T-cell (primary cell): ENCODE measurements around the gene TMSB15B. TPM values are rescaled to one million over a fixed set of nuclear protein-coding genes. Genes with fewer than 3 reads are reported as not detected.
"Not testable (repeated sequence)": the region's sequence is repeated elsewhere in the genome, so short reads cannot be mapped to it uniquely, and the experiment has no call there.

Experiments
- ATAC-seq, 4 experiments: fragments of 200-7000 bp in 3 of 4; fragments of 150-1000 bp in 1 of 4; cut with Tn5 transposase; replicated peaks in 1 of 4; 1 replicate in 3 of 4; 2 replicates in 1 of 4; pipeline ENCODE4 v1.10.0; 2021; ENCODE audit warnings: moderate library complexity in 3 of 4, mild to moderate bottlenecking in 2 of 4, moderate number of reproducible peaks in 1 of 4
- CTCF ChIA-PET, 2 donors: fragments of 300-600 bp; sonication (Branson Sonifier 250); formaldehyde crosslinking; loops; one replicate each; lab custom pipeline; 2022; ENCODE audit warnings: antibody characterized with exemption in 2 of 2; lab: Charles Lee
- POLR2A ChIA-PET, 2 donors: fragments of 300-600 bp; sonication (Branson Sonifier 250); formaldehyde crosslinking; loops; one replicate each; lab custom pipeline; 2022; ENCODE audit warnings: antibody characterized with exemption in 2 of 2; lab: Charles Lee
- DNase-seq, 35 experiments: peaks; one replicate each; pipeline versions ENCODE4 v3.0.0 to v3.0.0-alpha.2; 2013 to 2023
- H3K27ac ChIP-seq: one replicate; pipeline ENCODE4 v1.5.1; 2013; ENCODE audit warnings: low read length
- H3K27me3 ChIP-seq, 2 experiments: replicated peaks in 1 of 2; 1 replicate in 1 of 2; 2 replicates in 1 of 2; pipeline versions ENCODE4 v1.6.1 to v1.7.0; 2013; ENCODE audit warnings: low read length in 1 of 2, mixed read lengths in 1 of 2; ENCODE audit not compliant: control insufficient read depth in 2 of 2, insufficient read depth in 2 of 2; ENCODE audit errors: extremely low read depth in 1 of 2
- H3K36me3 ChIP-seq, 2 donors: 1 replicate in 1 of 2; 2 replicates in 1 of 2; pipeline versions ENCODE4 v1.6.1 to v1.7.0; 2013; ENCODE audit warnings: low read length in 1 of 2; ENCODE audit not compliant: control insufficient read depth in 2 of 2, insufficient read depth in 1 of 2; ENCODE audit errors: extremely low read depth in 1 of 2
- H3K4me1 ChIP-seq, 2 experiments: 1 replicate in 1 of 2; 2 replicates in 1 of 2; pipeline versions ENCODE4 v1.6.1 to v1.7.0; 2013; ENCODE audit warnings: low read length in 2 of 2, mixed read lengths in 1 of 2; ENCODE audit not compliant: insufficient read depth in 2 of 2, control insufficient read depth in 1 of 2; ENCODE audit errors: extremely low read depth in 1 of 2
- H3K4me3 ChIP-seq, 2 donors: 1 replicate in 1 of 2; 2 replicates in 1 of 2; pipeline versions ENCODE4 v1.5.1 to v1.7.0; 2013; ENCODE audit warnings: mild to moderate bottlenecking in 2 of 2, low read length in 1 of 2, moderate library complexity in 1 of 2; ENCODE audit not compliant: control insufficient read depth in 1 of 2; ENCODE audit errors: extremely low read depth in 1 of 2
- H3K9me3 ChIP-seq: 2 replicates; pipeline ENCODE4 v1.7.0; 2013
- H3K27ac Mint-ChIP-seq, 2 donors: one replicate each; pipeline ENCODE4 v1.8.0; 2020 to 2021; ENCODE audit warnings: mild to moderate bottlenecking in 2 of 2, mixed read lengths in 2 of 2
- H3K27me3 Mint-ChIP-seq, 2 donors: one replicate each; pipeline ENCODE4 v1.8.0; 2021 to 2022; ENCODE audit warnings: mixed read lengths in 2 of 2
- H3K36me3 Mint-ChIP-seq: one replicate; pipeline ENCODE4 v1.8.0; 2021; ENCODE audit warnings: mixed read lengths
- H3K4me1 Mint-ChIP-seq, 3 donors: one replicate each; pipeline ENCODE4 v1.8.0; 2020 to 2022; ENCODE audit warnings: mixed read lengths in 3 of 3, mild to moderate bottlenecking in 1 of 3
- H3K4me3 Mint-ChIP-seq, 3 donors: one replicate each; pipeline ENCODE4 v1.8.0; 2020 to 2022; ENCODE audit warnings: mild to moderate bottlenecking in 3 of 3, mixed read lengths in 3 of 3, moderate library complexity in 3 of 3
- H3K9me3 Mint-ChIP-seq, 3 donors: one replicate each; pipeline ENCODE4 v1.8.0; 2020 to 2022; ENCODE audit warnings: mixed read lengths in 3 of 3
- WGBS: methylation state at CpG from one replicate; pipeline ENCODE4 v1.1.5; 2013; ENCODE audit warnings: missing lambda C conversion rate; ENCODE audit not compliant: insufficient coverage; 5-methylcytosine and 5-hydroxymethylcytosine counted together
- total RNA-seq, 35 experiments: library from RNA in 6 of 35; stranded (reverse) in 6 of 35; fragments of 120-200 nt in 1 of 35; gene quantifications; one replicate each; pipeline versions ENCODE4 v1.2.1 to v1.2.4 and lab custom pipeline; 2013 to 2026

TMSB15B gene
- total RNA-seq, 5 donors from 2014 or later (not counting 1 experiment from before 2014, with no cell fraction given): 4.1 to 9.1 (median 5.0) TPM

DNA sequence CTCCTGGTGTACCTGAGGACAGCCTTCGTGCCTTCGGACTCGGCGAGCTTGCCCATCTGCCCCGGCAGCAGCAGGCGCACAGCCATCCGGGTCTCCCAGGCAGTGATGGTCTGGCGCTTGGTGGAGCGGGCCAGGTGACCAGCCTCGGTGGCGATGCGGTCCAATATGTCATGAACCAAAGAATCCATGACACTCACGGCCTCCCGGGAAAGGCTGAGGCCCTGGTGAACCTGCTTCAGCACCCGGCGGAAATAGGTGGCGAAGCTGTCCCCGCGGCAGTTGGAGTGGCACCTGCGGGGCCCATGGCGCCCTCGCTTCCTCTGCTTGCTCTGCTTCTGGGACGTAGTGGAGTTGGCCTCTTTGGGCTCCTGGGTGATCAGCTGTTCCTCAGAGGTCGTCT lies 50.7 kb downstream of the TMSB15B start:
- Mint-ChIP-seq H3K4me1 (no peaks in the 10 kb centered on the region), H3K27ac (no peak overlapping the region), H3K4me3 (no peak overlapping the region), H3K36me3 (no peaks in the 10 kb centered on the region), H3K9me3 (no peaks in the 10 kb centered on the region), H3K27me3 (peaks cover 2 to 17% of the 10 kb centered on the region in 2 donors)
- Histone ChIP-seq H3K9me3 (no peaks in the 10 kb centered on the region), H3K4me1 (no peaks in the 10 kb centered on the region), H3K27me3 (no peaks in the 10 kb centered on the region), H3K4me3 (no peak overlapping the region), H3K36me3 (no peaks in the 10 kb centered on the region), H3K27ac (no peak overlapping the region)
- ChIA-PET POLR2A (no interaction called here), CTCF (no interaction called here)
- 90% methylated on average over 20 of the region's 24 CpGs for WGBS
- ATAC-seq (no peak), DNase-seq (no peak)

DNA sequence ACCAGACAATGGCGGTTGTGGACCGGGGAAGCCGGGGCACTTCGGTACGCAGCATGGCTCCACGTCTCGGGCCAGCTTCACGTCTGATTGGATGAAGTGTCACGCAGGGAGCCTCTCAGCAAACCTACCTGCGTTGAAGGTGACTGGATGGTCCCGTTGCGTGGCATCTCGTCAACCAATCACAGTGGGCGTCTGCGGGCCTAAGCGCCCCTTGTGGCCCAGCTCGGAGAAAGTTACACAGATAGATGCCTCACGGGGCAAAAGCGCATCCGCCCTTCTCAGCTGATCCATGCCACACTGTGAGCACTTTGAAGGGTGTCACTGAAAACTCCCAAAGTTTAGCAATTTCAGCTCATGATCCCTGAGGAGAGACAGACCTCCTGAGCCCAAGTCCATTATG lies 51.2 kb downstream of the TMSB15B start, which contains the start of gene H2BW1:
H2BW1 (minus strand) TSS at position 103 of the 400 bp plus-strand sequence. CDS start 132 bp downstream, outside the sequence.
- Mint-ChIP-seq H3K27ac (no peak within 1 kb of the TSS), H3K36me3 (no peaks in the 10 kb centered on the region), H3K9me3 (no peaks in the 10 kb centered on the region), H3K27me3 (peaks cover 2 to 17% of the 10 kb centered on the region in 2 donors), H3K4me1 (no peaks in the 10 kb centered on the region), H3K4me3 (no peak within 1 kb of the TSS)
- WGBS: 90% methylated on average over 14 of the region's 20 CpGs
- ATAC-seq: no peak
- Histone ChIP-seq H3K36me3 (no peaks in the 10 kb centered on the region), H3K4me3 (no peak within 1 kb of the TSS), H3K4me1 (no peaks in the 10 kb centered on the region), H3K27me3 (no peaks in the 10 kb centered on the region), H3K9me3 (no peaks in the 10 kb centered on the region), H3K27ac (no peak within 1 kb of the TSS)
- ChIA-PET POLR2A (no interaction called here), CTCF (no interaction called here)
- DNase-seq: no peak

DNA sequence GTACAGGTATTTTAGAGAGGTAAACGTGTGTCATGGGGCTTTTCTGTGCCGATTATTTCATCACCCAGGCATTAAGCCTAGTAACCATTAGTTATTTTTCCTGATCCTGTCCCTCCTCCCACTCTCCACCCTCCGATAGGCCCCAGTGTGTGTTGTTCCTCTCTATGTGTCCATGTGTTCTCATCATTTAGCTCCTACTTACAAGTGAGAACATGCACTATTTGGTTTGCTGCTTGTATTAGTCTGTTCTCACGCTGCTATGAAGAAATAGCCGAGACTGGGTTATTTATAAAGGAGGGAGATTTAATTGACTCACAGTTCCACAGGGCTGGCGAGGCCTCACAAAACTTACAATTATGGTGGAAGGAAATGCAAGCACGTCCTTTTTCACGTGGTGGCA lies 53.1 kb downstream of the TMSB15B start:
- H3K4me3 ChIP-seq, H3K9me3 ChIP-seq, H3K36me3 ChIP-seq, DNase-seq, H3K27ac Mint-ChIP-seq, H3K36me3 Mint-ChIP-seq, H3K4me3 Mint-ChIP-seq, ATAC-seq, H3K4me1 ChIP-seq, H3K4me1 Mint-ChIP-seq, H3K27me3 ChIP-seq, POLR2A ChIA-PET, H3K9me3 Mint-ChIP-seq, CTCF ChIA-PET, H3K27ac ChIP-seq: not testable (repeated sequence)
- peaks cover 3 to 18% of the 10 kb centered on the region in 2 donors for H3K27me3 Mint-ChIP-seq
- WGBS: no CpG with 5 or more reads among the region's 8 CpGs

Other genes with a start within 250 kb of the TMSB15B start
- gene PLP1, start 185.8 kb upstream of the TMSB15B start, total RNA-seq: not detected
- gene RAB9B, start 130.4 kb upstream of the TMSB15B start, total RNA-seq: under 1 TPM; 0.15 to 0.41 (median 0.20) TPM
- not detected for gene H2BW1, start 51.1 kb downstream of the TMSB15B start, total RNA-seq
- gene H2BW2, start 77.3 kb downstream of the TMSB15B start, total RNA-seq: not detected
- gene TMSB15C, start 113.6 kb downstream of the TMSB15B start, total RNA-seq: 1 to 10 TPM; 2.1 to 3.5 (median 2.7) TPM
- gene ZCCHC18, start 149.9 kb downstream of the TMSB15B start, total RNA-seq: 10 to 100 TPM in 3 of 5 donors, 1 to 10 TPM in 2; 2.7 to 18.4 (median 10.3) TPM
- gene SLC25A53, start 194.4 kb downstream of the TMSB15B start, total RNA-seq: 10 to 100 TPM; 10.1 to 20.2 (median 16.2) TPM
- gene FAM199X, start 203.8 kb downstream of the TMSB15B start, total RNA-seq: 10 to 100 TPM; 15.3 to 17.2 (median 16.2) TPM